ENCODE results near the gene IFT27. TPM values are rescaled to one million over a fixed set of nuclear protein-coding genes. Genes with fewer than 3 reads are reported as not detected.

IFT27 gene
- total RNA-seq, 4 donors from 2014 or later, result 7.4 to 21.9 (median 14.3) TPM

DNA sequence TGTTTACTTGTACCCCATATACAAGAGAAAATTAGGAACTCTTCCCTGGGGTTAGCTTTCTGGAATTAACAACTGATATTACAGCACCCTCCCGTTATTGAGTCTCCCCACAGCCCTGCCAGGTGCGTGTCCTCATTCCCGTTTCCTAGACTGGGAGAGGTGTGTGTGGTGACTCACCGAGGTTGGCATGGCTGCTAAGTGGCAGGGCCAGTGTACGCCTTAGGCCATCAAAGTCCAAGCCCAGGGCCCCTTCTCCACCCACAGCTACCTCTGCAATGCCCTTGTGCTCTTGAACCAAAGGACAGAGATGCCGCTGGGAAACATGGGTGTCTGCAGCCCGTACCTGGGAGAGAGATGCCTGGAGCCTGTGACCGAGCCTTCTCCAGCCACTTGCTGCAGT, 12.3 kb downstream of the IFT27 start:
- Histone ChIP-seq H3K4me1 (no peaks in the 10 kb centered on the region), H3K27me3 (no peaks in the 10 kb centered on the region), H3K27ac (no peak overlapping the region), H3K4me3 (no peak overlapping the region), H3K9me3 (no peaks in the 10 kb centered on the region), H3K36me3 (peaks cover 0 to 91% (median 0%) of the 10 kb centered on the region in 3 donors)
- no peak for DNase-seq (ENCODE audit: low spot score in 2 of 2)
- no peak for TF ChIP-seq EP300 (IDR thresholded peaks at IDR 0.05)
- no peak for TF ChIP-seq POLR2A (IDR thresholded peaks at IDR 0.05)
- TF ChIP-seq, protein P1, sequence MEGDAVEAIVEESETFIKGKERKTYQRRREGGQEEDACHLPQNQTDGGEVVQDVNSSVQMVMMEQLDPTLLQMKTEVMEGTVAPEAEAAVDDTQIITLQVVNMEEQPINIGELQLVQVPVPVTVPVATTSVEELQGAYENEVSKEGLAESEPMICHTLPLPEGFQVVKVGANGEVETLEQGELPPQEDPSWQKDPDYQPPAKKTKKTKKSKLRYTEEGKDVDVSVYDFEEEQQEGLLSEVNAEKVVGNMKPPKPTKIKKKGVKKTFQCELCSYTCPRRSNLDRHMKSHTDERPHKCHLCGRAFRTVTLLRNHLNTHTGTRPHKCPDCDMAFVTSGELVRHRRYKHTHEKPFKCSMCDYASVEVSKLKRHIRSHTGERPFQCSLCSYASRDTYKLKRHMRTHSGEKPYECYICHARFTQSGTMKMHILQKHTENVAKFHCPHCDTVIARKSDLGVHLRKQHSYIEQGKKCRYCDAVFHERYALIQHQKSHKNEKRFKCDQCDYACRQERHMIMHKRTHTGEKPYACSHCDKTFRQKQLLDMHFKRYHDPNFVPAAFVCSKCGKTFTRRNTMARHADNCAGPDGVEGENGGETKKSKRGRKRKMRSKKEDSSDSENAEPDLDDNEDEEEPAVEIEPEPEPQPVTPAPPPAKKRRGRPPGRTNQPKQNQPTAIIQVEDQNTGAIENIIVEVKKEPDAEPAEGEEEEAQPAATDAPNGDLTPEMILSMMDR (IDR thresholded peaks at IDR 0.05), result no peak
- whole genome bisulfite sequencing, 2 donors, result 93 to 95% methylated on average over 8 of the region's 8 CpGs

DNA sequence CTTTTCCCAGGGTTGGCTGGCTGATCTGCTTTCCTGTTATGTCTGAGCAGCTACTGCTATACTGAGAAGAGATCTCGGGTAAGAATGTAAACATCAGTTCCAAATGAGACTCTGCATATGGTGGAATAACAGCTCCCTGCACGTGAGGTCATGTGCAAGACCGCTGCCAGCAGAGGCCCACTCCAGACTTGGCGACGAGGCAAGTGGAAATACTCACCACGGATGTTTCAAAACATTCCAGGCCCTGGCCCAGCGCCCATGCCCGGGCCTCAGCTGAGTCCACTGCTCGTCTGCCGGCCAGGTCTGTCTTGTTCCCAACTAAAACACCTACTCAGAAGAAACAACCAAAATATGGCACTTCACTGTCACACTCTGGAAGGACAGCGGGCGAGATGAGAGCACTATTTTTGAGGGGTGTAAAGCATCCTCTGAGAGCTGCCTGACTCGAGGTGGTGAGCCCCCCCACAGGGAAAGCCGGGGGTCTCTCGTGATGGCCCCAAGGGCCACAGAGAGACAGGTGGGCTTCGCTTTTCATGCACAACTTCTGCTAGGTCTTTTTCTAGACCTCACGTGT, 13.1 kb downstream of the IFT27 start:
- 71 to 82% methylated on average over 17 of the region's 17 CpGs for WGBS, 2 donors
- TF ChIP-seq, protein P1 (IDR thresholded peaks at IDR 0.05), result no peak
- TF ChIP-seq EP300 (IDR thresholded peaks at IDR 0.05) (no peak), POLR2A (IDR thresholded peaks at IDR 0.05) (no peak)
- H3K27ac ChIP-seq, result no peak overlapping the region
- no peaks in the 10 kb centered on the region for H3K9me3 ChIP-seq
- no peaks in the 10 kb centered on the region for H3K27me3 ChIP-seq
- DNase-seq (ENCODE audit: low spot score in 2 of 2), result no peak
- peaks cover 0 to 89% (median 0%) of the 10 kb centered on the region in 3 donors for H3K36me3 ChIP-seq
- H3K4me3 ChIP-seq, result no peak overlapping the region
- H3K4me1 ChIP-seq, result no peaks in the 10 kb centered on the region

DNA sequence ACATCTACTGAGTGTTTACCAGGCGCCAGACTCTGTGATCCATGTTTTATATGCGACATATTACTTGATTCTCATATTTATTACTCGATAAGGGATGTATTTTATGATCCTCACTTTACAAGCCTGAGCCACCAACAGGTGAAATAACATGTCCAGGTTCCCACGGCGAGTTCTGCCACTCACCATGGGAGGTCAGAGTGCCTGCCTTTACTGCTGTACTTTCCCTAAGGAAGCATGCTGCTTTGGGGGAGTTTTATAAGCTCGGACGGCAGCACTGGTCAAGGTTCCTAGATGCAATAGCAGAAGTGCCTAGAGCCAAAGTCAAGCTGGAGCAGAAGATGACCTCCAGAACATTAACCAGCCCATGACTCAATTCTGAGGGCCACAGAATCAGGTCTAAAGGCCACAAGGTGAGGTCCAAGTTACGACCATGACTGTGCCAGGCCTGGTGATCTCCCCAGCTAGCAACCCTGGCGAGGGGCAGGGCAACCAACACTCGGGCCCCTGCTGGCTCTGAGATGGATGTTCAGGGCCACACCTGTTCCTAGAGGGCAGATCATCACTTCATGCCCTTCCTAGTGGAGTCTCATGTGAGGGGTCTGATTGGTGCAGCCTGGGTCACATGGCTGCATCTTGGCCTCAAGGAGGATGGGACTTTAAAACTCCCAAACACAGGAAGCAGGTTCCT, 14.2 kb downstream of the IFT27 start:
- Histone ChIP-seq H3K27me3 (no peaks in the 10 kb centered on the region), H3K4me1 (peaks cover 0 to 3% (median 0%) of the 10 kb centered on the region in 4 donors), H3K4me3 (no peak overlapping the region), H3K27ac (no peak overlapping the region), H3K36me3 (peaks cover 0 to 79% (median 0%) of the 10 kb centered on the region in 3 donors), H3K9me3 (no peaks in the 10 kb centered on the region)
- DNase-seq (ENCODE audit: low spot score in 2 of 2), result no peak
- WGBS, 2 donors, result 85 to 87% methylated on average over 9 to 10 of the region's 10 CpGs
- TF ChIP-seq POLR2A (IDR thresholded peaks at IDR 0.05) (no peak), EP300 (IDR thresholded peaks at IDR 0.05) (no peak)
- TF ChIP-seq, protein P1 (IDR thresholded peaks at IDR 0.05), result no peak

DNA sequence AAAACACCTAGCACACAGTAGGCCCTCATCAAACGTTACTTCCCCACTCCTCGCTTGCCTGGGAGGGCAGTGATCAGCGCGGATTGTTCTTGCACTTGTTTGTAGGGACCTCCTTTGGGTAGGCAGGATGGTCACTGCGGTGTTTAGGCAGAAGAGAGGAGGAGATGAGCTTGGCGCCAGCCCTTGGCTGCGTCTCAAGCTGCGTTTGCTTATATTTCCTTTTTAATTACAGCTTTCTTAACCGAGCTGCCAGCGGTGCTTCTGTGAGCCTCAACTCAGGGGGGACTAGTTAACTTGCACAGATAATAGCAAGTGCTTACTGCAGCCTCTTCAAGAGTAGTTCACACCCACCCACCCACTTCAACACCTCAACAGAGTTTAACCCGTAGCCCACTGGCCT, 15.1 kb downstream of the IFT27 start:
- no peaks in the 10 kb centered on the region for H3K9me3 ChIP-seq
- peaks cover 0 to 70% (median 0%) of the 10 kb centered on the region in 3 donors for H3K36me3 ChIP-seq
- TF ChIP-seq, protein P1 (IDR thresholded peaks at IDR 0.05), result no peak
- no peak for TF ChIP-seq EP300 (IDR thresholded peaks at IDR 0.05)
- no peak for TF ChIP-seq POLR2A (IDR thresholded peaks at IDR 0.05)
- H3K4me1 ChIP-seq, result peaks cover 0 to 6% (median 0%) of the 10 kb centered on the region in 4 donors
- no peak for DNase-seq (ENCODE audit: low spot score in 2 of 2)
- peaks cover 0 to 2% of the 10 kb centered on the region in 2 donors for H3K27me3 ChIP-seq
- no peak overlapping the region for H3K4me3 ChIP-seq
- 77 to 79% methylated on average over 11 of the region's 11 CpGs for WGBS, 2 donors
- no peak overlapping the region for H3K27ac ChIP-seq

DNA sequence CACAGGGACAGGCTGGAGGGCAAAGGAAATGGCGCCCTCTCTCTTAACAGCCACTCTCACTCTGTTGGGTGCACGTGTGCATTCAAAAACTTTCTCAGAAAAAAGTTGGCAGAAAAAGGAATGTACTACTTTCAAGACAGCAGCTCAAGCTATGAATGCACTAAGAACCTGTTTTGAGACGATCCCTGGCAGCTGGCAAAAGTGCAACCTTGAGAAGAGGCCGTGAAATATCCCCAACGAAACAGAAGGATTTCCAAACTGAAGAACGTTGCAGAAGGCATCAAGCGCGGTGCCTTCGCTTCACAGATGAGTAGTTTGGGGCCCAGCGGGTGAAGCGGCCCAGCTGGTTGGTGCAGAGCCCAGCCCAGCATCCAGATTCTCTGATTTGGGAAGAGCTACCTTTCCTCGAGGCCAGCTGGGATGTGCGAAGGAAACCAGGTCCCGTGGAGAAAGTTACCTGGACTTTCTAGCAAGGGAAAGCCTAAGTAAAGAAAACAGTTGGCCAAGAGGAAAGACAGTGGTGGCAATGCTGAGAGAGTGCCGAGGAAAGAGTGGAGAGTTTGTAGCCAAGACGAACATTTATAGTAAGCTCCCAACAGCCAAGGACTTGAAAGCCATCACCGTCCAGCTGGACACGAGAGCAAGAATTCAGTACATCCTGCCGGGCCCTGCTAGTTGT, 16.3 kb downstream of the IFT27 start:
- H3K4me1 ChIP-seq, result peaks cover 0 to 6% (median 0%) of the 10 kb centered on the region in 4 donors
- H3K9me3 ChIP-seq, result no peaks in the 10 kb centered on the region
- peaks cover 0 to 58% (median 0%) of the 10 kb centered on the region in 3 donors for H3K36me3 ChIP-seq
- H3K27me3 ChIP-seq, result peaks cover 0 to 11% of the 10 kb centered on the region in 2 donors
- no peak for TF ChIP-seq POLR2A (IDR thresholded peaks at IDR 0.05)
- no peak for TF ChIP-seq EP300 (IDR thresholded peaks at IDR 0.05)
- TF ChIP-seq, protein P1 (IDR thresholded peaks at IDR 0.05), result no peak
- DNase-seq (ENCODE audit: low spot score in 2 of 2), result no peak
- WGBS, 2 donors, result 83 to 85% methylated on average over 19 of the region's 19 CpGs
- H3K27ac ChIP-seq, result no peak overlapping the region
- no peak overlapping the region for H3K4me3 ChIP-seq
